Urinary bladder (tissue), 4 donors: ENCODE results near the gene RAB39B. TPM values are rescaled to one million over a fixed set of nuclear protein-coding genes. Genes with fewer than 3 reads are reported as not detected.
"Not testable (repeated sequence)": the region's sequence is repeated elsewhere in the genome, so short reads cannot be mapped to it uniquely, and the experiment has no call there.

Source experiments
- DNase-seq: peaks from one replicate; pipeline ENCODE4 v3.0.0-alpha.2; 2015; ENCODE audit errors: extremely low spot score
- H3K27ac ChIP-seq: one replicate; pipeline ENCODE4 v1.5.1; 2013; ENCODE audit warnings: low read depth, mild to moderate bottlenecking, moderate library complexity
- H3K36me3 ChIP-seq: one replicate; pipeline ENCODE4 v1.6.1; 2013; ENCODE audit warnings: mild to moderate bottlenecking, moderate library complexity; ENCODE audit not compliant: insufficient read depth
- H3K4me1 ChIP-seq: one replicate; pipeline ENCODE4 v1.6.1; 2013; ENCODE audit warnings: mild to moderate bottlenecking, moderate library complexity; ENCODE audit not compliant: insufficient read depth
- H3K4me3 ChIP-seq: one replicate; pipeline ENCODE4 v1.5.1; 2013; ENCODE audit warnings: low read depth, low read length
- WGBS: extraction: QIAGEN DNeasy Blood & Tissue Kit; methylation state at CpG from one replicate; pipeline ENCODE4 v1.1.7; 2013; 5-methylcytosine and 5-hydroxymethylcytosine counted together
- polyA plus RNA-seq: library from polyadenylated mRNA; stranded (reverse); fragments of 200-250 nt; gene quantifications from one replicate; pipeline ENCODE4 v1.2.3, GENCODE V29; 2013
- total RNA-seq: library from RNA; depleted of rRNA; stranded (reverse); fragments of >200 nt; gene quantifications from one replicate; pipeline ENCODE4 v1.2.3, GENCODE V29; 2014
- donor health status: healthy with polysubstance abuse.
- donor health status: healthy.

The RAB39B gene
- total RNA-seq: 1.4 TPM
- 0.29 TPM for polyA plus RNA-seq

- H3K27ac ChIP-seq: no peak within 1 kb of the TSS
- no peaks in the 10 kb centered on the region for H3K36me3 ChIP-seq
- no peaks in the 10 kb centered on the region for H3K4me1 ChIP-seq
- peak within 1 kb of the TSS; percentile 37 for H3K4me3 ChIP-seq
- WGBS: 2% methylated on average over 57 of the region's 58 CpGs
- DNase-seq: peak; percentile 14
Measured at GRCh38 chrX:155263854-155264628, at the start of gene RAB39B. Gene RAB39B (minus strand): TSS chrX:155264491. CDS start chrX:155264288, 203 bp downstream.

DNA sequence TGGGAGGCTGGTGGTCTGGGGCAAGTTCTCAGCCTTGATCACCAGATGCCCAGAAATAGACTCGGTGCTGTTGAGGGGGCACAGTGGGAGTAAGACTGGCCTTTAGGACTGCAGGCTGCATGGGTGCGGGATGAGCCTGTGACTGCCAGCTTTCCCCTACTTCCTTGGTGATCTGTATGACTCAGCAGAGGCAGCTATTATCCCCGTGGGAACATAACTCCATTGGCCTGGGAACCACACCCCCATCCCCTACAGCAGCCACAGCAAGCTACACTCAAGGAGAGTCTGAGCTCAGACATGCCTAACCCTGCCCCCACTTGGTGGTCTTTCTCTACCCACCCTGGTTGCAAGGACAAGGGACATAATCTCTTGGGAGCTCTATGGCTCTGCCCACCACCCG lies 49.5 kb upstream of the RAB39B start:
- DNase-seq: no peak
- Histone ChIP-seq H3K4me3 (no peak overlapping the region), H3K27ac (no peak overlapping the region), H3K4me1 (no peaks in the 10 kb centered on the region), H3K36me3 (no peaks in the 10 kb centered on the region)
- WGBS: 82% methylated on average over 4 of the region's 4 CpGs

- Histone ChIP-seq H3K27ac (no peak overlapping the region), H3K36me3 (peaks cover 2% of the 10 kb centered on the region)
Measured at GRCh38 chrX:155293771-155294170, 29.5 kb upstream of the RAB39B start.

GRCh38 chrX:155279873-155280272 lies 15.6 kb upstream of the RAB39B start:
- Histone ChIP-seq H3K27ac (no peak overlapping the region), H3K4me1 (no peaks in the 10 kb centered on the region), H3K4me3 (no peak overlapping the region), H3K36me3 (no peaks in the 10 kb centered on the region)
- WGBS: 93% methylated on average over 1 of the region's 1 CpG
- no peak for DNase-seq

More at GRCh38 chrX:155293771-155294170, 29.5 kb upstream of the RAB39B start:
- no peaks in the 10 kb centered on the region for H3K4me1 ChIP-seq
- H3K4me3 ChIP-seq: no peak overlapping the region
- DNase-seq: no peak

DNA sequence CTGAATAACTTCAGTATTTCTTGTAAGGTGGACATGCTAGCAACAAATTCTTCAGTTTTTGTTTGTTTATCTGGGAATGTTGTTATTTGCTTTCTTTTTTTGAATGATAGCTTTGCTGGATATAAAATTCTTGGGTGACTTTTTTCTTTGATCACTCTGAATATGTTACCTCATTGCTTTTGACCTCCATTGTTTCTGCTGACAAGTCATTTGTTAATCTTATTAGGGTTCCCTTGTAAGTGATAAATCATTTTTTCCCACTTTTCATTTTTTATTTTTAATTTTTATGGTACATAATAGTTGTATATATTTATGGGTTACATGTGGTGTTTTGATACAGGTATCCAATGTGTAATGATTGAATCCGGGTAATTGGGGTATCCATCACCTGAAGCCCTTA lies 6.7 kb upstream of the RAB39B start:
- Histone ChIP-seq H3K36me3 (no peaks in the 10 kb centered on the region), H3K27ac (no peak overlapping the region), H3K4me1 (no peaks in the 10 kb centered on the region), H3K4me3 (no peak overlapping the region)
- WGBS: 94% methylated on average over 1 of the region's 1 CpG
- no peak for DNase-seq

GRCh38 chrX:155267995-155268394 lies 3.7 kb upstream of the RAB39B start:
- H3K27ac ChIP-seq, H3K4me1 ChIP-seq, H3K4me3 ChIP-seq, H3K36me3 ChIP-seq, DNase-seq: not testable (repeated sequence)
- WGBS: 77% methylated on average over 1 of the region's 1 CpG

GRCh38 chrX:155266439-155266838 lies 2.1 kb upstream of the RAB39B start:
- no peak overlapping the region for H3K4me3 ChIP-seq
- no peaks in the 10 kb centered on the region for H3K36me3 ChIP-seq
- 92% methylated on average over 1 of the region's 1 CpG for WGBS
- H3K4me1 ChIP-seq: no peaks in the 10 kb centered on the region
- no peak for DNase-seq
- no peak overlapping the region for H3K27ac ChIP-seq

DNA sequence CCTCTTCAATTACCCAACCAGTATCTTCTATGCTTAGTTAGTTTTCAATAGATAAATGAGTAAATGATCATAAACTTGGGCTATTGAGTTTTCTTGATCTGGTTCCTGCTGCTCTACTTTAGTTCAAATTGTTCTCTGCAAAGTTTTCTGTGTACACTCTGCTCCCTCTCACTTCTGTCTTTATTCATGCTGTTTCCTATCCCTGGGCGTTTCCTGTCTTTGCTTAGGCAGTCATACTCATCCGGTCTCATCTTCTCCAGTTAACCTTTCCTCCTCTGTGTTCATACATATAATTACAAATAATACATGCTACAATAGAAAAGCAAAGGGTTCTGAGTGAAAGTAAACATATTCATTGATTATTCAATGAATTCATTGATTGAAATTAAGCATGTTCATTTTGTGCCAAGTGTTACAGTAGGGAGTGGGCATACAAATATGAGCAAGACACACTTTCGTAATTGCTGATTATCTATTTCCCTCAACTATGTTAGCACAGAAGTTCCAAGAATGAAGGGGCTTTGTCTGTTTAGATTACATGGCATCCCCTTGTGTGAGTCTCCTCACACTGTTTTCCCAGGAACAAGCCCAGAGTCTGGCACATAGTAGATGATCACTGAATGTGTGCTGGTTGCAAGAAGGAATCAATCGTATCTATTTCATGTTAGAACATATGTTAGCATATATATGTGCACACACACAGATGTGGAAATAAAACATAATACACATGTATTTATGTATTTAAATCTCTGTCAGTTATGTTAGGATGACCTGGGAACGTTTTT lies 1.1 kb downstream of the RAB39B start:
- WGBS: 38% methylated on average over 5 of the region's 5 CpGs
- H3K36me3 ChIP-seq: no peaks in the 10 kb centered on the region
- no peaks in the 10 kb centered on the region for H3K4me1 ChIP-seq
- H3K4me3 ChIP-seq: no peak overlapping the region
- no peak for DNase-seq
- no peak overlapping the region for H3K27ac ChIP-seq

- WGBS: 70% methylated on average over 3 of the region's 3 CpGs
- no peak for DNase-seq
- no peak overlapping the region for H3K27ac ChIP-seq
- H3K4me1 ChIP-seq: no peaks in the 10 kb centered on the region
- H3K36me3 ChIP-seq: no peaks in the 10 kb centered on the region
- H3K4me3 ChIP-seq: no peak overlapping the region
Measured at GRCh38 chrX:155259752-155260151, 4.5 kb downstream of the RAB39B start.

DNA sequence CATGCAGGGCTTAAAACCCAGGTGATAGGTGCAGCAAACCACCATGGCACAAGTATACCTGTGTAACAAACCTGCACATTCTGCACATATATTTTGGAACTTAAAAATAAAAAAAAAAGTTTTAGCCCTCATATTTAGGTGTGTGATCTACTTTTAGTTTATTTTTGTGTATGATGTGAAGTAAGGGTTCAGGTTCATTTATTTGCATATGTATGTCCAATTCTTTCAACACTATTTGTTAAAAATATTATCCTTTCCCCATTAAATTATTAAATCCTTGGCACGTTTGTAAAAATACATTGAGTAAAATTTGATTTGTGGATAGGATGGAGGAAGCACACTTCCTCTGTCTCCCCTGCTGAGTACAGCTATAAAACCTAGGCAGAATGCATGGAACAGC lies 12.9 kb downstream of the RAB39B start:
- DNase-seq: no peak
- H3K4me3 ChIP-seq: no peak overlapping the region
- no peak overlapping the region for H3K27ac ChIP-seq
- WGBS: 51% methylated on average over 1 of the region's 1 CpG
- H3K36me3 ChIP-seq: no peaks in the 10 kb centered on the region
- H3K4me1 ChIP-seq: no peaks in the 10 kb centered on the region

- Histone ChIP-seq H3K36me3 (no peaks in the 10 kb centered on the region), H3K27ac (no peak overlapping the region), H3K4me1 (no peaks in the 10 kb centered on the region), H3K4me3 (no peak overlapping the region)
- WGBS: 81% methylated on average over 4 of the region's 4 CpGs
- no peak for DNase-seq
Measured at GRCh38 chrX:155247497-155247896, 16.8 kb downstream of the RAB39B start.

- no peak overlapping the region for H3K4me3 ChIP-seq
- no peak overlapping the region for H3K27ac ChIP-seq
- DNase-seq: no peak
- no peaks in the 10 kb centered on the region for H3K36me3 ChIP-seq
- WGBS: 93% methylated on average over 1 of the region's 1 CpG
- no peaks in the 10 kb centered on the region for H3K4me1 ChIP-seq
Measured at GRCh38 chrX:155246748-155247147, 17.5 kb downstream of the RAB39B start.

GRCh38 chrX:155242300-155242699 lies 22.0 kb downstream of the RAB39B start:
- no peak for DNase-seq
- no peak overlapping the region for H3K27ac ChIP-seq
- no peaks in the 10 kb centered on the region for H3K36me3 ChIP-seq
- no peaks in the 10 kb centered on the region for H3K4me1 ChIP-seq
- WGBS: 73% methylated on average over 5 of the region's 5 CpGs
- no peak overlapping the region for H3K4me3 ChIP-seq

GRCh38 chrX:155237719-155238118 lies 26.6 kb downstream of the RAB39B start:
- WGBS: 87% methylated on average over 5 of the region's 5 CpGs
- Histone ChIP-seq H3K4me3 (no peak overlapping the region), H3K36me3 (no peaks in the 10 kb centered on the region), H3K4me1 (no peaks in the 10 kb centered on the region), H3K27ac (no peak overlapping the region)
- no peak for DNase-seq
